Measurements from ENCODE around the gene PRKCA.
A peak's percentile ranks its signal among the peaks of the same experiment; 100 is the strongest.

PRKCA gene

GRCh38 chr17:66331038-66331816, 28.8 kb downstream of the PRKCA start:
- Histone ChIP-seq H2BK120ac (ENCODE audit: low read depth, low read length) (no peak overlapping the region), H2BK15ac (ENCODE audit: low read length) (no peak overlapping the region), H3K79me1 (ENCODE audit: low read depth, low read length) (peaks cover 3% of the 10 kb centered on the region), H3K4me3 (ENCODE audit: low read length in 2 of 2) (no peak overlapping the region), H3K36me3 (replicated peaks in 1 of 2; ENCODE audit: control insufficient read depth in 2 of 2, insufficient read depth in 2 of 2, low read length in 2 of 2) (no peaks in the 10 kb centered on the region), H2BK5ac (ENCODE audit: low read length) (no peak overlapping the region), H3K27me3 (ENCODE audit: control insufficient read depth in 3 of 3, insufficient read depth in 3 of 3, low read depth in 1 of 3, low read length in 3 of 3) (no peaks in the 10 kb centered on the region), H3K4me1 (ENCODE audit: control insufficient read depth in 2 of 2, insufficient read depth in 1 of 2, low read depth in 1 of 2, low read length in 2 of 2) (no peaks in the 10 kb centered on the region), H2BK12ac (ENCODE audit: low read length) (no peak overlapping the region), H3K18ac (ENCODE audit: low read length) (no peak overlapping the region), H3K4me2 (ENCODE audit: insufficient read depth, low read length, poor library complexity, severe bottlenecking) (no peak overlapping the region), H3K27ac (replicated peaks; ENCODE audit: low read length) (no peak overlapping the region), H2AK5ac (ENCODE audit: low read depth, low read length) (no peak overlapping the region), H3K23ac (ENCODE audit: low read depth, low read length, poor library complexity) (no peak overlapping the region), H4K91ac (ENCODE audit: low read depth, low read length, poor library complexity) (no peak overlapping the region), H3K14ac (ENCODE audit: low read length) (no peak overlapping the region), H3K4ac (ENCODE audit: low read length) (no peak overlapping the region), H3K9ac (ENCODE audit: low read depth, low read length, poor library complexity) (no peak overlapping the region), H2AFZ (ENCODE audit: low read length) (no peak overlapping the region), H3K9me3 (replicated peaks in 1 of 2; ENCODE audit: control insufficient read depth in 2 of 2, insufficient read depth in 1 of 2, low read depth in 1 of 2, low read length in 2 of 2) (peaks cover 0 to 1% of the 10 kb centered on the region in 2 donors), H4K8ac (ENCODE audit: low read depth, low read length) (no peak overlapping the region)
- no CpG with 5 or more reads among the region's 8 CpGs for WGBS, 2 donors (ENCODE audit: extremely low coverage in 2 of 2, insufficient read length in 2 of 2, insufficient replicate concordance in 1 of 2)
- DNase-seq (ENCODE audit: low spot score): no peak

- H3K27ac ChIP-seq (replicated peaks; ENCODE audit: low read length): no peak overlapping the region
- no peak overlapping the region for H3K18ac ChIP-seq (ENCODE audit: low read length)
- no peak overlapping the region for H2AFZ ChIP-seq (ENCODE audit: low read length)
- H2BK5ac ChIP-seq (ENCODE audit: low read length): no peak overlapping the region
- no peaks in the 10 kb centered on the region for H3K9me3 ChIP-seq (replicated peaks in 1 of 2; ENCODE audit: control insufficient read depth in 2 of 2, insufficient read depth in 1 of 2, low read depth in 1 of 2, low read length in 2 of 2)
- H2BK12ac ChIP-seq (ENCODE audit: low read length): no peak overlapping the region
- H2BK120ac ChIP-seq (ENCODE audit: low read depth, low read length): no peak overlapping the region
- H3K14ac ChIP-seq (ENCODE audit: low read length): no peak overlapping the region
- WGBS, 2 donors (ENCODE audit: extremely low coverage in 2 of 2, insufficient read length in 2 of 2, insufficient replicate concordance in 1 of 2): no CpG with 5 or more reads among the region's 1 CpG
- H3K9ac ChIP-seq (ENCODE audit: low read depth, low read length, poor library complexity): no peak overlapping the region
- DNase-seq (ENCODE audit: low spot score): no peak
- no peak overlapping the region for H3K4me2 ChIP-seq (ENCODE audit: insufficient read depth, low read length, poor library complexity, severe bottlenecking)
- H3K36me3 ChIP-seq (replicated peaks in 1 of 2; ENCODE audit: control insufficient read depth in 2 of 2, insufficient read depth in 2 of 2, low read length in 2 of 2): no peaks in the 10 kb centered on the region
- H2AK5ac ChIP-seq (ENCODE audit: low read depth, low read length): no peak overlapping the region
- H2BK15ac ChIP-seq (ENCODE audit: low read length): no peak overlapping the region
- H3K4me1 ChIP-seq (ENCODE audit: control insufficient read depth in 2 of 2, insufficient read depth in 1 of 2, low read depth in 1 of 2, low read length in 2 of 2): no peaks in the 10 kb centered on the region
- no peak overlapping the region for H3K23ac ChIP-seq (ENCODE audit: low read depth, low read length, poor library complexity)
- H3K79me1 ChIP-seq (ENCODE audit: low read depth, low read length): peaks cover 3% of the 10 kb centered on the region
- no peaks in the 10 kb centered on the region for H3K27me3 ChIP-seq (ENCODE audit: control insufficient read depth in 3 of 3, insufficient read depth in 3 of 3, low read depth in 1 of 3, low read length in 3 of 3)
- no peak overlapping the region for H4K8ac ChIP-seq (ENCODE audit: low read depth, low read length)
- H3K4ac ChIP-seq (ENCODE audit: low read length): no peak overlapping the region
- H3K4me3 ChIP-seq (ENCODE audit: low read length in 2 of 2): no peak overlapping the region
- H4K91ac ChIP-seq (ENCODE audit: low read depth, low read length, poor library complexity): no peak overlapping the region
Measured at GRCh38 chr17:66335797-66336196, 33.4 kb downstream of the PRKCA start.

- H3K79me1 ChIP-seq (ENCODE audit: low read depth, low read length): peaks cover 3% of the 10 kb centered on the region
- H3K36me3 ChIP-seq (replicated peaks in 1 of 2; ENCODE audit: control insufficient read depth in 2 of 2, insufficient read depth in 2 of 2, low read length in 2 of 2): no peaks in the 10 kb centered on the region
- no peak overlapping the region for H3K4ac ChIP-seq (ENCODE audit: low read length)
- H3K4me1 ChIP-seq (ENCODE audit: control insufficient read depth in 2 of 2, insufficient read depth in 1 of 2, low read depth in 1 of 2, low read length in 2 of 2): no peaks in the 10 kb centered on the region
- H2BK15ac ChIP-seq (ENCODE audit: low read length): no peak overlapping the region
- DNase-seq (ENCODE audit: low spot score): no peak
- H2AK5ac ChIP-seq (ENCODE audit: low read depth, low read length): no peak overlapping the region
- H3K4me2 ChIP-seq (ENCODE audit: insufficient read depth, low read length, poor library complexity, severe bottlenecking): peak overlapping the region; percentile 4
- H3K4me3 ChIP-seq (ENCODE audit: low read length in 2 of 2): no peak overlapping the region
- no peak overlapping the region for H3K23ac ChIP-seq (ENCODE audit: low read depth, low read length, poor library complexity)
- H3K9me3 ChIP-seq (replicated peaks in 1 of 2; ENCODE audit: control insufficient read depth in 2 of 2, insufficient read depth in 1 of 2, low read depth in 1 of 2, low read length in 2 of 2): no peaks in the 10 kb centered on the region
- H3K14ac ChIP-seq (ENCODE audit: low read length): no peak overlapping the region
- H2AFZ ChIP-seq (ENCODE audit: low read length): no peak overlapping the region
- no peak overlapping the region for H2BK5ac ChIP-seq (ENCODE audit: low read length)
- WGBS, 2 donors (ENCODE audit: extremely low coverage in 2 of 2, insufficient read length in 2 of 2, insufficient replicate concordance in 1 of 2): no CpG with 5 or more reads among the region's 6 CpGs
- H3K9ac ChIP-seq (ENCODE audit: low read depth, low read length, poor library complexity): no peak overlapping the region
- no peak overlapping the region for H2BK120ac ChIP-seq (ENCODE audit: low read depth, low read length)
- no peak overlapping the region for H2BK12ac ChIP-seq (ENCODE audit: low read length)
- no peak overlapping the region for H4K8ac ChIP-seq (ENCODE audit: low read depth, low read length)
- no peaks in the 10 kb centered on the region for H3K27me3 ChIP-seq (ENCODE audit: control insufficient read depth in 3 of 3, insufficient read depth in 3 of 3, low read depth in 1 of 3, low read length in 3 of 3)
- no peak overlapping the region for H4K91ac ChIP-seq (ENCODE audit: low read depth, low read length, poor library complexity)
- H3K27ac ChIP-seq (replicated peaks; ENCODE audit: low read length): no peak overlapping the region
- H3K18ac ChIP-seq (ENCODE audit: low read length): no peak overlapping the region
Measured at GRCh38 chr17:66337268-66337667, 34.9 kb downstream of the PRKCA start.

GRCh38 chr17:66337866-66338485, 35.6 kb downstream of the PRKCA start:
- Histone ChIP-seq H3K36me3 (replicated peaks in 1 of 2; ENCODE audit: control insufficient read depth in 2 of 2, insufficient read depth in 2 of 2, low read length in 2 of 2) (no peaks in the 10 kb centered on the region), H3K27me3 (ENCODE audit: control insufficient read depth in 3 of 3, insufficient read depth in 3 of 3, low read depth in 1 of 3, low read length in 3 of 3) (no peaks in the 10 kb centered on the region), H3K79me1 (ENCODE audit: low read depth, low read length) (peaks cover 3% of the 10 kb centered on the region), H2BK12ac (ENCODE audit: low read length) (no peak overlapping the region), H3K27ac (replicated peaks; ENCODE audit: low read length) (no peak overlapping the region), H2BK5ac (ENCODE audit: low read length) (no peak overlapping the region), H3K4me2 (ENCODE audit: insufficient read depth, low read length, poor library complexity, severe bottlenecking) (no peak overlapping the region), H3K4me1 (ENCODE audit: control insufficient read depth in 2 of 2, insufficient read depth in 1 of 2, low read depth in 1 of 2, low read length in 2 of 2) (no peaks in the 10 kb centered on the region), H3K14ac (ENCODE audit: low read length) (no peak overlapping the region), H2BK15ac (ENCODE audit: low read length) (no peak overlapping the region), H2AK5ac (ENCODE audit: low read depth, low read length) (no peak overlapping the region), H2BK120ac (ENCODE audit: low read depth, low read length) (no peak overlapping the region), H3K4ac (ENCODE audit: low read length) (no peak overlapping the region), H3K18ac (ENCODE audit: low read length) (no peak overlapping the region), H4K8ac (ENCODE audit: low read depth, low read length) (no peak overlapping the region), H4K91ac (ENCODE audit: low read depth, low read length, poor library complexity) (no peak overlapping the region), H3K4me3 (ENCODE audit: low read length in 2 of 2) (no peak overlapping the region), H3K9ac (ENCODE audit: low read depth, low read length, poor library complexity) (no peak overlapping the region), H3K23ac (ENCODE audit: low read depth, low read length, poor library complexity) (no peak overlapping the region), H3K9me3 (replicated peaks in 1 of 2; ENCODE audit: control insufficient read depth in 2 of 2, insufficient read depth in 1 of 2, low read depth in 1 of 2, low read length in 2 of 2) (no peaks in the 10 kb centered on the region), H2AFZ (ENCODE audit: low read length) (no peak overlapping the region)
- no peak for DNase-seq (ENCODE audit: low spot score)
- WGBS, 2 donors (ENCODE audit: extremely low coverage in 2 of 2, insufficient read length in 2 of 2, insufficient replicate concordance in 1 of 2): no CpG with 5 or more reads among the region's 6 CpGs

Data from neuronal stem cell (in vitro differentiated cells).